Measurements from ENCODE around the gene TUBA8. TPM values are rescaled to one million over a fixed set of nuclear protein-coding genes. Genes with fewer than 3 reads are reported as not detected.
"Not testable (repeated sequence)": the region's sequence is repeated elsewhere in the genome, so short reads cannot be mapped to it uniquely, and the experiment has no call there.

TUBA8 gene
- total and polyA plus RNA-seq, 2 donors from 2014 or later = 1.1 to 5.9 TPM

DNA sequence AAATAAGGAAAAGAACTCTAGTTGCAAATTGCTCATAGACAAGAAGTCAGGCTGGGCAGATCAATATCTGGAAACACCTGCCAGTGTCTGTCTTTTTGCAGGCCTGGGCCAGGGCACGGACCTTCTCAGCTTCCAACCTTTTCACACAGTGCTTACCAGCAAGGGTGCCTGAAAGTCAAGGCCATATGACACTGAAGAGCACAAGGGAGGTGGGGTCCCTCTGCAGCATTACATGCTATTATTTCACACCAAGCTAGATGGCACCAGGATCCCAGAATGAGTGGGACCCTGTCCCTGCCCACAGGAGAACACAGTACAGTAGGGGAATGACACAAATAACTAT lies 38.7 kb upstream of the TUBA8 start:
- Histone ChIP-seq H3K4me1 (ENCODE audit: control insufficient read depth in 2 of 3, insufficient read depth in 2 of 3, low read depth in 1 of 3, low read length in 3 of 3) (peaks cover 0 to 6% (median 3%) of the 10 kb centered on the region in 3 donors), H3K9ac (ENCODE audit: low read length in 3 of 3) (no peak overlapping the region), H3K4me3 (ENCODE audit: low read length in 3 of 3) (no peak overlapping the region), H3K36me3 (ENCODE audit: control insufficient read depth in 2 of 3, insufficient read depth in 3 of 3, low read length in 3 of 3) (no peaks in the 10 kb centered on the region), H3K27me3 (ENCODE audit: control insufficient read depth, insufficient read depth, low read length) (no peaks in the 10 kb centered on the region), H3K27ac (ENCODE audit: low read depth in 2 of 2, low read length in 2 of 2) (no peak overlapping the region), H3K9me3 (ENCODE audit: control insufficient read depth in 2 of 3, insufficient read depth in 1 of 3, low read length in 3 of 3) (no peaks in the 10 kb centered on the region)
- FAIRE-seq (no peak), DNase-seq (no peak)
- intact Hi-C loops (cut with DNase I) = loop anchor here (10.0 kb wide), 2 partner anchors 167 to 247 kb away; no protein-coding TSS in a partner anchor
- TF ChIP-seq, protein P1, sequence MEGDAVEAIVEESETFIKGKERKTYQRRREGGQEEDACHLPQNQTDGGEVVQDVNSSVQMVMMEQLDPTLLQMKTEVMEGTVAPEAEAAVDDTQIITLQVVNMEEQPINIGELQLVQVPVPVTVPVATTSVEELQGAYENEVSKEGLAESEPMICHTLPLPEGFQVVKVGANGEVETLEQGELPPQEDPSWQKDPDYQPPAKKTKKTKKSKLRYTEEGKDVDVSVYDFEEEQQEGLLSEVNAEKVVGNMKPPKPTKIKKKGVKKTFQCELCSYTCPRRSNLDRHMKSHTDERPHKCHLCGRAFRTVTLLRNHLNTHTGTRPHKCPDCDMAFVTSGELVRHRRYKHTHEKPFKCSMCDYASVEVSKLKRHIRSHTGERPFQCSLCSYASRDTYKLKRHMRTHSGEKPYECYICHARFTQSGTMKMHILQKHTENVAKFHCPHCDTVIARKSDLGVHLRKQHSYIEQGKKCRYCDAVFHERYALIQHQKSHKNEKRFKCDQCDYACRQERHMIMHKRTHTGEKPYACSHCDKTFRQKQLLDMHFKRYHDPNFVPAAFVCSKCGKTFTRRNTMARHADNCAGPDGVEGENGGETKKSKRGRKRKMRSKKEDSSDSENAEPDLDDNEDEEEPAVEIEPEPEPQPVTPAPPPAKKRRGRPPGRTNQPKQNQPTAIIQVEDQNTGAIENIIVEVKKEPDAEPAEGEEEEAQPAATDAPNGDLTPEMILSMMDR (IDR thresholded peaks at IDR 0.05; ENCODE audit: borderline replicate concordance, extremely low read depth, insufficient read depth) = no peak

DNA sequence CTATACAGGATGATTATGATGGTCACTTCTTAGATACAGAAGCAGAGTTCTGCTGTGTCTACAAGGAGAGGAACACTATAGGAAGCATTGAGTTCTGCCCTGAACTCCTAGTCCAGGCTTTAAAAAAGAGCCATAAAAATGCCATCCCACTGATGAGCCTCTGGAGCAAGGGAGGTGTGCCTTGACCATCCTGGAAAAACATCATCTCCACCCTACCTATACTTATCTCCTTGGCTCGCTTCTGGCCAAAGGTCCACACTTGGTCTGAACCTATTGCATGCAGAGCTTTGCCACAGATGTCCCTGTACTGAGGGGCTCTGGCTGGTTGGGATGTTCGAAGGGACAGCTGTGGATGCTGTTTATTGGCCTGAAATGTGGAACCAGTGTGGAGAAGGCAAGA lies 37.1 kb upstream of the TUBA8 start:
- no peaks in the 10 kb centered on the region for H3K9me3 ChIP-seq (ENCODE audit: control insufficient read depth in 2 of 3, insufficient read depth in 1 of 3, low read length in 3 of 3)
- H3K4me3 ChIP-seq (ENCODE audit: low read length in 3 of 3) = no peak overlapping the region
- FAIRE-seq = no peak
- peaks cover 0 to 10% (median 4%) of the 10 kb centered on the region in 3 donors for H3K4me1 ChIP-seq (ENCODE audit: control insufficient read depth in 2 of 3, insufficient read depth in 2 of 3, low read depth in 1 of 3, low read length in 3 of 3)
- H3K9ac ChIP-seq (ENCODE audit: low read length in 3 of 3) = no peak overlapping the region
- intact Hi-C loops (cut with DNase I) = loop anchor here (10.0 kb wide), 2 partner anchors 169 to 249 kb away; no protein-coding TSS in a partner anchor
- no peak overlapping the region for H3K27ac ChIP-seq (ENCODE audit: low read depth in 2 of 2, low read length in 2 of 2)
- DNase-seq = no peak
- TF ChIP-seq, protein P1 (IDR thresholded peaks at IDR 0.05; ENCODE audit: borderline replicate concordance, extremely low read depth, insufficient read depth) = no peak
- no peaks in the 10 kb centered on the region for H3K27me3 ChIP-seq (ENCODE audit: control insufficient read depth, insufficient read depth, low read length)
- H3K36me3 ChIP-seq (ENCODE audit: control insufficient read depth in 2 of 3, insufficient read depth in 3 of 3, low read length in 3 of 3) = no peaks in the 10 kb centered on the region

DNA sequence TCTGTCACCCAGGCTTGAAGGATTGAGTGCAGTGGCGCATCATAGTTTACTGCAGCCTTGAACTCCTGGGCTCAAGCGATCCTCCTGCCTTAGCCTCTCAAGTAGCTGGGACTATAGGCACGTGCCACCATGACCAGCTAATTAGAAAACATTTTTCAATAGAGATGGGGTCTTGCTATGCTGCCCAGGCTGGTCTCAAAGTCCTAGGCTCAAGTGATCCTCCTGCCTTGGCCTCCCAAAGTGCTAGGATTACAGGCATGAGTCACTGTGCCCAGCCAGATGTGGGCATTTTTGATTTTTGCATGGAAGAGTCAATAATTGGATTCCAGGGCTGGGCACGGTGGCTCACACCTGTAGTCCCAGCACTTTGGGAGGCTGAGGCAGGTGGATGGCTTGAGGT lies 36.7 kb upstream of the TUBA8 start:
- not testable (repeated sequence) for FAIRE-seq; H3K36me3 ChIP-seq (ENCODE audit: control insufficient read depth in 2 of 3, insufficient read depth in 3 of 3, low read length in 3 of 3); H3K4me1 ChIP-seq (ENCODE audit: control insufficient read depth in 2 of 3, insufficient read depth in 2 of 3, low read depth in 1 of 3, low read length in 3 of 3); H3K4me3 ChIP-seq (ENCODE audit: low read length in 3 of 3); H3K27me3 ChIP-seq (ENCODE audit: control insufficient read depth, insufficient read depth, low read length); H3K27ac ChIP-seq (ENCODE audit: low read depth in 2 of 2, low read length in 2 of 2); H3K9ac ChIP-seq (ENCODE audit: low read length in 3 of 3); H3K9me3 ChIP-seq (ENCODE audit: control insufficient read depth in 2 of 3, insufficient read depth in 1 of 3, low read length in 3 of 3); DNase-seq
- intact Hi-C loops (cut with DNase I) = loop anchor here (10.0 kb wide), 2 partner anchors 169 to 249 kb away; no protein-coding TSS in a partner anchor

DNA sequence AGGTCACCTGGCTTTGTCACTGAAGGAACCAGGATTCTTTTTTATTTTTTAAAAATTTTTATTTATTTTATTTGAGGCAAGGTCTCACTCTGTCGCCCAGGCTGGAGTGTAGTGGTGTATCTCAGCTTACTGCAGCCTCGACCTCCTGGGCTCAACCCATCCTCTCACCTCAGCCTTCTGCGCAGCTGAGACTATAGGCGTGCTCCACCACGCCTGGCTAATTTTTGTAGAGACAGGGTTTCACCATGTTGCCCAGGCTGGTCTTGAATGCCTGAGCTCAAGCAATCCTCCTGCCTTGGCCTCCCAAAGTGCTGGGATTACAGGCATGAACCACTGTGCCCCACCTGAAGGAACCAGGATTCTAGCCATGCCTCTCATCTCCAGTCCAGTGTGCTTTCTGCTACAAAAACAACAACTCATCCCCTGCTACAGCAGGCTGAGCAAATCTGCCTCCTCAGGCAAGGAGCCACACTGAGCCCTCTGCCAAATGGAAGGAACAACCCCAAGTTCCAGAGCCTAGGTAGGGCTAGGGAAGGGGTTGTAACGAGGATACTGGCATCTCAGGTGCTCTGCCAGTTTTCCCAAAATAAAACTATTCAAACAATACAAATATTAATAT lies 35.4 kb upstream of the TUBA8 start:
- no peak overlapping the region for H3K4me3 ChIP-seq (ENCODE audit: low read length in 3 of 3)
- H3K4me1 ChIP-seq (ENCODE audit: control insufficient read depth in 2 of 3, insufficient read depth in 2 of 3, low read depth in 1 of 3, low read length in 3 of 3) = peaks cover 0 to 13% (median 10%) of the 10 kb centered on the region in 3 donors
- no peak overlapping the region for H3K9ac ChIP-seq (ENCODE audit: low read length in 3 of 3)
- H3K36me3 ChIP-seq (ENCODE audit: control insufficient read depth in 2 of 3, insufficient read depth in 3 of 3, low read length in 3 of 3) = no peaks in the 10 kb centered on the region
- DNase-seq = no peak
- TF ChIP-seq, protein P1 (IDR thresholded peaks at IDR 0.05; ENCODE audit: borderline replicate concordance, extremely low read depth, insufficient read depth) = no peak
- FAIRE-seq = no peak
- no peaks in the 10 kb centered on the region for H3K9me3 ChIP-seq (ENCODE audit: control insufficient read depth in 2 of 3, insufficient read depth in 1 of 3, low read length in 3 of 3)
- intact Hi-C loops (cut with DNase I) = loop anchor here (10.0 kb wide), 2 partner anchors 170 to 250 kb away; no protein-coding TSS in a partner anchor
- H3K27me3 ChIP-seq (ENCODE audit: control insufficient read depth, insufficient read depth, low read length) = no peaks in the 10 kb centered on the region
- no peak overlapping the region for H3K27ac ChIP-seq (ENCODE audit: low read depth in 2 of 2, low read length in 2 of 2)

Data from kidney (tissue), 14 donors.